ENCODE data around the gene ADCY7. TPM values are rescaled to one million over a fixed set of nuclear protein-coding genes. Genes with fewer than 3 reads are reported as not detected.

Gene ADCY7
- total RNA-seq, 1 donor from 2014 or later, result 78.0 TPM

- Mint-ChIP-seq H3K4me1 (ENCODE audit: low read depth) (peaks cover 74% of the 10 kb centered on the region), H3K27me3 (ENCODE audit: insufficient read depth) (no peaks in the 10 kb centered on the region), H3K4me3 (peak overlapping the region; percentile 74), H3K27ac (peak overlapping the region; percentile 80), H3K36me3 (ENCODE audit: low read depth) (peaks cover 12% of the 10 kb centered on the region), H3K9me3 (no peaks in the 10 kb centered on the region)
- no peak for DNase-seq (ENCODE audit: low spot score)
- intact Hi-C loops (cut with micrococcal nuclease), result loop anchor here (2.0 to 5.0 kb wide), 3 partner anchors 104 to 417 kb away; partner anchors contain the start of genes BRD7, HEATR3 and SNX20
These were observed 1.1 kb upstream of the ADCY7 start for GRCh38 chr16:50265260-50265659.

DNA sequence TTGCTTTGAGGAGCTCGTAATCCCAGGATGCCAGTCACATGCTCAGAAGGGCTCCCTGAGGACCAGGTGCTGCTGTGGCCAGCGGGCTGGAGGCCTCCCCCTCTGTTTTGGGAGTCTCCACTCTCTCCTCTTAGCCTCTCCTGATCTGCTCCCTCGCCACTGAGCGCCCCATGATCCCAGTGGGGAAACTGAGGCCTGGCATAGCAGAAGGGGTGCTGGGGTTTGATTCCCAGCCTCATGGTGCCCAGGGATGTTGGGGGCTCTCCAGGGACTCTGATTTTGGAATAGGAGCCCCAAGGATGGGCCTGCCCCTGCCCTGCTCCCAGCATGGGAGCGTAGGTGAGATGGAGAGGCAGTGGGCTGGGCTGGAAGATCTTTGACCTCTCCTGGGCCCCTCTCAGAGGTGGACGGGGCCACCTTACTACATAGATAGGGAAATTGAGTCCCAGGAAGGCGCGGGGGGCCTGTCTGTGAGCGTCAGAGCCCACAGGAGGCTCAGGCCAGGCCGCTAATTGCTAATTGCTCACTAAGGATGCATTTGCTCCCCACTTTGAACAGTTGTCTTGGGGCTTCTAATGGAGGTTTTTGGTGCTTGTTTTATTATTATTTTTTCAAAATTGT, 525 bp upstream of the ADCY7 start:
- peaks cover 12% of the 10 kb centered on the region for H3K36me3 Mint-ChIP-seq (ENCODE audit: low read depth)
- peak overlapping the region; percentile 96 for H3K27ac Mint-ChIP-seq
- H3K4me3 Mint-ChIP-seq, result peak overlapping the region; percentile 86
- no peaks in the 10 kb centered on the region for H3K9me3 Mint-ChIP-seq
- H3K4me1 Mint-ChIP-seq (ENCODE audit: low read depth), result peaks cover 79% of the 10 kb centered on the region
- no peaks in the 10 kb centered on the region for H3K27me3 Mint-ChIP-seq (ENCODE audit: insufficient read depth)
- intact Hi-C loops (cut with micrococcal nuclease), result loop anchor here (1.0 to 5.0 kb wide), 5 partner anchors 8 to 416 kb away; partner anchors contain the start of genes BRD7, HEATR3 and SNX20
- DNase-seq (ENCODE audit: low spot score), result no peak

DNA sequence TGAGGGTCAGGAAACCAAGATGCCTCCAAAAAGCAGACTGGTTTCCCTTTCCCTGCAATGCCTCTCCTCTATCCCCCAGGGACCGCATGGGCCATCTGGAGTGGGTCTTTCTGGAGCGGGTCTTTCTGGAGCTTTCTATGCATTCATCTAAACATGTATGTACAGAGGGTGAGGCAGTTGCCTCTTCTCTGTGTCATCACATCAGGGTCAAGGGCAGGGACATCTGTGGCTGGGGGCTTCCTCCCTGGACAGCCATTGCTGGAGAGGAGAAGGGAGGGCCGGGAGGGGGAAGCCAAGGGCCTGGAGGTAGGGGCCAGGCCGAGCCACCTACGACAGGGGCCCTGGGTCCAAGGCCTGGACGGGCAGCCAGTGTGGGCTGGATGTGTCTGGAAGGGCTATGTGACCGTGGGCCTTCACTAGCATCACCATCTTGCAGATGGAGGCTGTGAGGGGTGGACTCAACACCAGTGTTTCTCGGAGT, 840 bp downstream of the ADCY7 start:
- peak overlapping the region; percentile 86 for H3K4me3 Mint-ChIP-seq
- H3K4me1 Mint-ChIP-seq (ENCODE audit: low read depth), result peaks cover 89% of the 10 kb centered on the region
- no peak for DNase-seq (ENCODE audit: low spot score)
- intact Hi-C loops (cut with micrococcal nuclease), result loop anchor here (5.0 kb wide), 2 partner anchors 200 to 415 kb away; partner anchors contain the start of genes HEATR3 and SNX20
- H3K9me3 Mint-ChIP-seq, result no peaks in the 10 kb centered on the region
- H3K27me3 Mint-ChIP-seq (ENCODE audit: insufficient read depth), result no peaks in the 10 kb centered on the region
- H3K36me3 Mint-ChIP-seq (ENCODE audit: low read depth), result peaks cover 14% of the 10 kb centered on the region
- peak overlapping the region; percentile 96 for H3K27ac Mint-ChIP-seq

- Mint-ChIP-seq H3K9me3 (no peaks in the 10 kb centered on the region), H3K36me3 (ENCODE audit: low read depth) (peaks cover 14% of the 10 kb centered on the region), H3K4me1 (ENCODE audit: low read depth) (peaks cover 91% of the 10 kb centered on the region), H3K4me3 (peak overlapping the region; percentile 86), H3K27ac (peak overlapping the region; percentile 96), H3K27me3 (ENCODE audit: insufficient read depth) (no peaks in the 10 kb centered on the region)
- DNase-seq (ENCODE audit: low spot score), result no peak
- intact Hi-C loops (cut with micrococcal nuclease), result loop anchor here (5.0 kb wide), 2 partner anchors 200 to 415 kb away; partner anchors contain the start of genes HEATR3 and SNX20
These were observed 1.3 kb downstream of the ADCY7 start for GRCh38 chr16:50267651-50268050.

GRCh38 chr16:50268352-50268751, 2.0 kb downstream of the ADCY7 start:
- DNase-seq (ENCODE audit: low spot score), result no peak

DNA sequence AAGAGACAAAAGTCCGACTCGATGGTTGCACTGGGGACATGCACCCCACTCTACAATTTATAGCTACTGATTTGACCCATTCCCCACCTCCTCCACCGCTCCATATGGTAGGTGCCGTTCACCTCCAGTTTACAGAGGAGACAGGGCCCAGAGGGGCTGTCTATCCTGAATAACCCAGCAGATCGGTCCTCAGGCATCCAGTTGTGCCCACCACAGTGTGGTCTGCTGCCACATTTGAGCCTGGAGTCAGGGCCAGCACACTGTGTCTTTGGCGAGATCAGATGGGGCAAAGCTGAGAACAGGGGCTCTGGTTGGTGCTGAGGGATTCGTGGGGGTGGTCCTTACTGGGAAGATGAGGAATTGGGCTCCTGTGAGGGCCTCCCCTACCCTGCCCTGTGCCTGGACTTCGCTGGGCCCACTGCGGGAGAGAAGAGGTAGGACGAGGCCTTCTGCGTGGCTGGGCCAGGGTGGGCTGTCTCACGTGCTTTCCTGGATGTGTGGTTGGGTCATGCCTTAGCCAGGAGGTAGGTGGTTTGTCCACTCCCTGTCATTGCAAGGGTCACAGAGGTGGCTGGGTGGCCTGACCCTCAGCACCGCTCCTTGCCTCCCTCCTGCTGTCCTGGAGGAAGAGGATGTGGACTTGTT, 2.8 kb downstream of the ADCY7 start:
- Mint-ChIP-seq H3K4me3 (peak overlapping the region; percentile 1), H3K36me3 (ENCODE audit: low read depth) (peaks cover 19% of the 10 kb centered on the region), H3K27ac (peak overlapping the region; percentile 40), H3K27me3 (ENCODE audit: insufficient read depth) (no peaks in the 10 kb centered on the region), H3K9me3 (no peaks in the 10 kb centered on the region), H3K4me1 (ENCODE audit: low read depth) (peaks cover 94% of the 10 kb centered on the region)
- intact Hi-C loops (cut with micrococcal nuclease), result loop anchor here (5.0 kb wide), 2 partner anchors 202 to 413 kb away; partner anchors contain the start of genes HEATR3 and SNX20
- DNase-seq (ENCODE audit: low spot score), result no peak

More at GRCh38 chr16:50268352-50268751, 2.0 kb downstream of the ADCY7 start:
- peak overlapping the region; percentile 44 for H3K27ac Mint-ChIP-seq
- intact Hi-C loops (cut with micrococcal nuclease), result loop anchor here (5.0 kb wide), 2 partner anchors 201 to 414 kb away; partner anchors contain the start of genes HEATR3 and SNX20
- H3K4me1 Mint-ChIP-seq (ENCODE audit: low read depth), result peaks cover 92% of the 10 kb centered on the region
- H3K27me3 Mint-ChIP-seq (ENCODE audit: insufficient read depth), result no peaks in the 10 kb centered on the region
- peaks cover 15% of the 10 kb centered on the region for H3K36me3 Mint-ChIP-seq (ENCODE audit: low read depth)
- no peaks in the 10 kb centered on the region for H3K9me3 Mint-ChIP-seq
- peak overlapping the region; percentile 86 for H3K4me3 Mint-ChIP-seq

DNA sequence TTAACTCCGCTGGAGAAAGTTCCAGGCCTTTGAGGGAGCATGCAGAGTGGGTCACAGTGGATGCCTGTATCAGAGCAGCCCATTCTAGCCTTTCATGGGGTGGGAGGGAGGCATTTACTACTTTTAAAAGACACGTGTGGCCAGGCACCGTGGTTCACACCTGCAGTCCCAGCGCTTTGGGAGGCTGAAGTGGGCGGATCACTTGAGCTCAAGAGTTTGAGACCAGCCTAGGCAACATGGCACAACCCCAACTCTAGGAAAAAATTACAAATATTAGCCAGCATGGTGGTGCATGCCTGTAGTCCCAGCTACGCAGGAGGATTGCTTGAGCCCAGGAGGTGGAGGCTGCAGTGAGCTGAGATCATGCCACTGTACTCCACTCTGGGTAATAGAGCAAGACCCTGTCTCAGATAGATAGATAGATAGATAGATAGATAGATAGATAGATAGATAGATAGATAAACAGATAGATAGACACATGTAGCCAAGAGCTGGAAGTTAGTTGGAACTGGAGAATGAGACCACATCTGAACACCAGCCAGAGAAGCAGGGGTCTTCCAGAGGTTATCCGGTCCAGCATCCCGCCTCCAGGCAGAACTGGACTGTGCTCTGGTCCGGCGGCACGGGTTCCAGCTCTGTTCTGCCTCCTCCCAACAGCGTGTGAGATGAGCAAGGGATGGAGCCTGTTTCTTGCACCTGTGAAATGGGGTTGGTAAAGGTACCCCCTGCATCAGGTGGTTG, 3.6 kb downstream of the ADCY7 start:
- peaks cover 94% of the 10 kb centered on the region for H3K4me1 Mint-ChIP-seq (ENCODE audit: low read depth)
- no peak overlapping the region for H3K27ac Mint-ChIP-seq
- intact Hi-C loops (cut with micrococcal nuclease), result loop anchor here (5.0 to 10.0 kb wide), 3 partner anchors 203 to 412 kb away; partner anchors contain the start of genes HEATR3, NKD1 and SNX20
- DNase-seq (ENCODE audit: low spot score), result no peak
- H3K4me3 Mint-ChIP-seq, result peak overlapping the region; percentile 33
- peaks cover 19% of the 10 kb centered on the region for H3K36me3 Mint-ChIP-seq (ENCODE audit: low read depth)
- no peaks in the 10 kb centered on the region for H3K9me3 Mint-ChIP-seq
- no peaks in the 10 kb centered on the region for H3K27me3 Mint-ChIP-seq (ENCODE audit: insufficient read depth)

DNA sequence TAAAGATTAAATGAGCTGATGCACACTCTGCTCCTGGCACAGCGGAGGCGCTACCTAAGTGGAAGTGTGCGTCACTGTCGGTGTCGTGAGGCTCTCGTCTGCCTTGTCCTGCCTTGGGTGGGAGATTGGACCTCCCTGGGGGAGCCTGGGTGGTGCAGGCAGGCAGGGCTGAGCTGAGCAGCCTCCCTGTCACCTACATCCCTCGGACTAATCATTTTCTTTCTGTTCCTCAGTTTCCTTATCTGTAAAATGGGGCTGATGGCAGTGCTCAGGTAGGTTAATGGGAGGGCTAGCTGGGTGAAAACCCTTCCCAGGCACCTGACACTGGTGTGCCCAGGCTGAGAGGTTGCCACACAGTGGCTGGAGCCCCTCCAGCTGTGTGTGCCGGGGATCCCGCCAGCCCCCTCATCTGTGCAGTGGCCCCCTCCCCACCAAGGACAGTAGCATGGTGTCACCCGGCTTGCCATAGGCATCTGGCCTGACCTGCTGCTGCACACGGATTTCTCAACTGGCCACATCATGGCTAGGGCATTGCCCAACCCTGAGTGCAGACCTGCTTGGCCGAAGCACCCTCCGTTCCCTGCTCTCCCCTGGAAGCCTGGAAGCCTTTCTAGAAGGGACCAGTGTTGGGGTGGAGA, 4.3 kb downstream of the ADCY7 start:
- no peak overlapping the region for H3K4me3 Mint-ChIP-seq
- intact Hi-C loops (cut with micrococcal nuclease), result loop anchor here (10.0 kb wide), 1 partner anchor 274 kb away; the partner anchor contains the start of gene NKD1

DNA sequence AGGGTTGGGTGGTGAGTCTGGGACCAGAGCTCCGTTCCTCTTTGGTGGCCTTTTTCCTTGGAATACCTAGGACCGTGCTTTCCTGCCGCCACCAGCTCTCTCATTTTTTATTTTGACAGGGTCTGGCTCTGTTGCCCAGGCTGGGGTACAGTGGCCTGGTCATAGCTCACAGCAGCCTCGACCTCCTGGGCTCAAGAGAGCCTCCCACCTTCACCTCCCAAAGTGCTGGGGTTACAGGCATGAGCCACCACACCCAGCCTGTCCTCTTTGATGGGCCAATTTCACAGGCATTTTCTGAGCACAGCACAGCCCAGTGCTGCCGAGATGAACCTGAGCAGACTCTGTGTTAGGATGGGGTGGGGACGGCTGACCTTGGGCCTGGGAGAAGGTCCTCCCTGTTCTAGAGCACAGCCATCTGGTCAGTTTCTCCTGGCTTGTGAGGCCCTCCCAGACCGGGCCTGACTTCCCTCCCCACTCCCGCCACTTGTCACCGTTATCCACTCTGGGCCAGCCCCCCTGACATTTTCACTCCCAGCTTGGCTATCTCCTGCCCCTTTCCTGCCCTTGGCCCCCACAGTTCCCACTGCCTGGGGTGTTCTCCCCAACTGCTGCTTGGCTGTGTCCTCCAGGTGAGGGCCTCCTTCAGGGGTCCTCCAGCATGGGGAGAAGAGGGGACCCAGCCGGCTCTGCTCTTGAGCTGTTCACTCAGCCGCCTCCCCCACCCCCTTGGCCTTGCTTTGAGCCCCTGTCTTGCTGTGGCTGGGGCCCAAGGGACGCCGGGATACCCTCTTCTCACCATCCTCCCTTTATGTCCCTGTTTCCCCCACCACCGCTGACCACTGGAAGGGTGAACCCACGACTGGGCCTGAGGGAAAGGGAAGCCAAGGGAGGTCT, 5.0 kb downstream of the ADCY7 start:
- intact Hi-C loops (cut with micrococcal nuclease), result loop anchor here (10.0 kb wide), 1 partner anchor 273 kb away; the partner anchor contains the start of gene NKD1
- peaks cover 19% of the 10 kb centered on the region for H3K36me3 Mint-ChIP-seq (ENCODE audit: low read depth)
- no peaks in the 10 kb centered on the region for H3K27me3 Mint-ChIP-seq (ENCODE audit: insufficient read depth)
- no peaks in the 10 kb centered on the region for H3K9me3 Mint-ChIP-seq
- no peak overlapping the region for H3K4me3 Mint-ChIP-seq
- H3K27ac Mint-ChIP-seq, result peak overlapping the region; percentile 40
- H3K4me1 Mint-ChIP-seq (ENCODE audit: low read depth), result peaks cover 94% of the 10 kb centered on the region
- DNase-seq (ENCODE audit: low spot score), result no peak

More for the DNA sequence above, 4.3 kb downstream of the ADCY7 start:
- Mint-ChIP-seq H3K4me1 (ENCODE audit: low read depth) (peaks cover 94% of the 10 kb centered on the region), H3K9me3 (no peaks in the 10 kb centered on the region), H3K27ac (no peak overlapping the region), H3K27me3 (ENCODE audit: insufficient read depth) (no peaks in the 10 kb centered on the region), H3K36me3 (ENCODE audit: low read depth) (peaks cover 19% of the 10 kb centered on the region)
- DNase-seq (ENCODE audit: low spot score), result no peak

DNA sequence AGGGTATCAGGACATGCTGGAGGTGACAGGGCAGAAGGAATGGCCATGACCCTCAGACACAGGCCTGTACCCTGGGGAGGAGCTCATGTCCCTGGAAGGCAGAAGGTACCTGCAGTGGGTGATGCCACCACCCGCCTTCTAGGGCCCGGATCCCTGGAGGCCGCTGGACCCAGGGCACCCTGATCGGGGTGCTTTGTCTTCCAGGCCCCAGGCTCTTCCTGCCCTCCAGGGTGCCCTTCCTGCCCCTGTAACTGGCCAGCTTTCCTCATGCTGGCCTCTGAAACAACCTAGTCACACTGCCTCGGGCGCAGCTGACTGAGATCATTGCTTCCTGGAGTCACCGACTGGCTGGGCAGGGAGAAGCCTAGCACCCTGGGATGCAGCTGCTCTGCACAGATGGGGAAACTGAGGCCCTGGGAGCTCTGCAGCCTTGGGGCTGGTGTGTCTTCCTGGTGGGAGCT, 5.8 kb downstream of the ADCY7 start:
- no peaks in the 10 kb centered on the region for H3K9me3 Mint-ChIP-seq
- DNase-seq (ENCODE audit: low spot score), result no peak
- H3K4me3 Mint-ChIP-seq, result no peak overlapping the region

DNA sequence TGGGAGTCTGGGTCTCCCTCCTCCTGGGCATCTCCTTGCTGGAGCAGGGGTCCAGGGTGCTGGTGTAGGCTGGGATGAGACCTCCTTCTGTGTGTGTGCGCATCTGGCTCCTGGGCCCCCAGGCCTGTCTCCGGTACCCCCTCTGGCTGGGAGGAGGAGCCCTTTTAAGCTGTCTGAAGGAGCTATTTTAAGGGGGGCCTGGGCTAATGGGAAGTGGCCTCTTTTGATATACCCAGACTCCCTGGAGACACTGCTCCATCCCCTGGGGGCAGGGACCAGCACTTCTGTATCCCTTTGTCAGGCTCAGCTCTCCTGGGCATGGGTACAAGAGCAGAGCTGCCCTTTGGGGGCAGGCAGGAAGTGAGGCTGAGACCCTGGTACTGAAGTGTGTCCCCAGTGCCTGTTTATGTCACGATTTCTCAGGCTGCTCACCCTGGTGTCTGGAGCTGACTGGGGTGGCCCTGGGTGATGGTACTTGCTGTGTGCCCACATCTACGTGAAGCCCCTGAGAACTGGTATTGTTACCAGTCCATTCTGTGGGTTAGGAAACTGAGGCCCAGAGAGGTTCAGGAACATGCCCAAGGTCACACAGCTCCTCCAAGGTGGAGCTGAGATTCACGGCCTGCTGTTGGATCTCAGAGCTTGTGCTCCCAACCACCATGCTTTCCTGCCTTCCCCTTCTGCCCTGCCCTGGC, 6.5 kb downstream of the ADCY7 start:
- H3K36me3 Mint-ChIP-seq (ENCODE audit: low read depth), result peaks cover 26% of the 10 kb centered on the region
- no peaks in the 10 kb centered on the region for H3K27me3 Mint-ChIP-seq (ENCODE audit: insufficient read depth)
- intact Hi-C loops (cut with micrococcal nuclease), result loop anchor here (10.0 kb wide), 1 partner anchor 272 kb away; the partner anchor contains the start of gene NKD1
- DNase-seq (ENCODE audit: low spot score), result no peak
- H3K4me1 Mint-ChIP-seq (ENCODE audit: low read depth), result peaks cover 94% of the 10 kb centered on the region
- H3K4me3 Mint-ChIP-seq, result peak overlapping the region; percentile 95
- H3K9me3 Mint-ChIP-seq, result no peaks in the 10 kb centered on the region
- H3K27ac Mint-ChIP-seq, result no peak overlapping the region

More for the DNA sequence above, 5.8 kb downstream of the ADCY7 start:
- Mint-ChIP-seq H3K27me3 (ENCODE audit: insufficient read depth) (no peaks in the 10 kb centered on the region), H3K27ac (no peak overlapping the region), H3K36me3 (ENCODE audit: low read depth) (peaks cover 23% of the 10 kb centered on the region), H3K4me1 (ENCODE audit: low read depth) (peaks cover 94% of the 10 kb centered on the region)
- intact Hi-C loops (cut with micrococcal nuclease), result loop anchor here (10.0 kb wide), 1 partner anchor 273 kb away; the partner anchor contains the start of gene NKD1
